CD4-positive, alpha-beta T cell (primary cell): ENCODE data around the gene HPX. TPM values are rescaled to one million over a fixed set of nuclear protein-coding genes. Genes with fewer than 3 reads are reported as not detected.
A peak's percentile ranks its signal among the peaks of the same experiment; 100 is the strongest.

ENCODE experiments used
- ATAC-seq: fragments of 200-7000 bp; cut with Tn5 transposase; one replicate; pipeline ENCODE4 v1.10.0; 2022; ENCODE audit warnings: mild to moderate bottlenecking; ENCODE audit not compliant: poor library complexity
- CTCF ChIA-PET: fragments of 350-600 bp; sonication (Branson Sonifier 250); formaldehyde crosslinking; loops from one replicate; lab custom pipeline; 2021; ENCODE audit warnings: antibody characterized with exemption, inconsistent platforms; lab: Charles Lee
- POLR2A ChIA-PET: fragments of 350-600 bp; sonication (Branson Sonifier 250); formaldehyde crosslinking; loops from one replicate; lab custom pipeline; 2021; ENCODE audit warnings: antibody characterized with exemption, inconsistent platforms; lab: Charles Lee
- DNase-seq, 14 experiments: peaks; one replicate each; pipeline ENCODE4 v3.0.0-alpha.2; 2013 to 2020; ENCODE audit warnings: mixed read lengths in 2 of 14
- H3K27ac ChIP-seq, 2 donors: one replicate each; pipeline versions ENCODE4 v1.5.1 to v1.7.0; 2013; ENCODE audit warnings: low read length in 2 of 2, low read depth in 1 of 2, mild to moderate bottlenecking in 1 of 2
- H3K27me3 ChIP-seq, 2 experiments: 1 replicate in 1 of 2; 2 replicates in 1 of 2; pipeline versions ENCODE4 v1.6.1 to v1.7.0; 2013; ENCODE audit warnings: low read length in 2 of 2, control low read depth in 1 of 2, mild to moderate bottlenecking in 1 of 2, moderate library complexity in 1 of 2; ENCODE audit not compliant: insufficient read depth in 2 of 2, control insufficient read depth in 1 of 2
- H3K36me3 ChIP-seq: one replicate; pipeline ENCODE4 v1.6.1; 2013; ENCODE audit warnings: low read length, control low read depth; ENCODE audit not compliant: insufficient read depth
- H3K4me1 ChIP-seq: one replicate; pipeline ENCODE4 v1.6.1; 2013; ENCODE audit warnings: low read length, control low read depth; ENCODE audit not compliant: insufficient read depth
- H3K4me3 ChIP-seq: one replicate; pipeline ENCODE4 v1.5.1; 2013; ENCODE audit warnings: mild to moderate bottlenecking, low read length, moderate library complexity
- H3K9me3 ChIP-seq, 2 experiments: 1 replicate in 1 of 2; 2 replicates in 1 of 2; pipeline versions ENCODE4 v1.6.1 to v1.7.0; 2013; ENCODE audit warnings: low read length in 2 of 2, mild to moderate bottlenecking in 2 of 2, control low read depth in 1 of 2, moderate library complexity in 1 of 2; ENCODE audit not compliant: control insufficient read depth in 1 of 2, insufficient read depth in 1 of 2
- H3K27ac Mint-ChIP-seq: one replicate; pipeline ENCODE4 v1.8.0; 2020; ENCODE audit warnings: mixed read lengths
- H3K27me3 Mint-ChIP-seq: one replicate; pipeline ENCODE4 v1.8.0; 2021; ENCODE audit warnings: mixed read lengths
- H3K36me3 Mint-ChIP-seq: one replicate; pipeline ENCODE4 v1.8.0; 2021; ENCODE audit warnings: low read depth, mixed read lengths
- H3K4me1 Mint-ChIP-seq: one replicate; pipeline ENCODE4 v1.8.0; 2021; ENCODE audit warnings: low read depth, mixed read lengths
- H3K4me3 Mint-ChIP-seq: one replicate; pipeline ENCODE4 v1.8.0; 2020; ENCODE audit warnings: mild to moderate bottlenecking, mixed read lengths
- H3K9me3 Mint-ChIP-seq: one replicate; pipeline ENCODE4 v1.8.0; 2020; ENCODE audit warnings: mixed read lengths
- CTCF ChIP-seq: fragments of 200-600 bp; IDR thresholded peaks from one replicate; pipeline ENCODE4 v1.8.0; 2022; ENCODE audit warnings: antibody characterized with exemption, mild to moderate bottlenecking
- intact Hi-C, 2 experiments: fragments of 100-400 bp; cut with DNase I in 1 of 2; cut with micrococcal nuclease in 1 of 2; formaldehyde crosslinking; loops; one replicate each; pipeline versions ENCODE4 v1.15.1 to v1.9.0; 2023 to 2025; cut with DNase I, micrococcal nuclease
- polyA plus RNA-seq, 2 donors: library from polyadenylated mRNA; unstranded; fragments of 120-200 nt; gene quantifications; one replicate each; pipeline ENCODE4 v1.2.1, GENCODE V29; 2013
- total RNA-seq, 174 experiments: library from RNA in 2 of 174; stranded (reverse) in 2 of 174; gene quantifications; one replicate each; pipeline ENCODE4 v1.2.3 and lab custom pipeline; 2021 to 2026

HPX gene
- total RNA-seq (under 1 TPM; 0.52 to 0.87 TPM), total RNA-seq (lab: John Stamatoyannopoulos, UW) (0 to 1.8 (median 0.33) reads per million in 172 experiments)
- 0.68 TPM for polyA plus RNA-seq (2013, experiment 1 of 2)
- polyA plus RNA-seq (2013, experiment 2 of 2), result 0.53 TPM

- Histone ChIP-seq H3K36me3 (no peaks in the 10 kb centered on the region), H3K4me3 (no peak within 1 kb of the TSS), H3K9me3 (no peaks in the 10 kb centered on the region), H3K4me1 (peaks cover 33% of the 10 kb centered on the region), H3K27me3 (no peaks in the 10 kb centered on the region), H3K27ac (no peak within 1 kb of the TSS)
- Mint-ChIP-seq H3K9me3 (no peaks in the 10 kb centered on the region), H3K27me3 (no peaks in the 10 kb centered on the region), H3K27ac (no peak within 1 kb of the TSS), H3K4me1 (no peaks in the 10 kb centered on the region), H3K36me3 (no peaks in the 10 kb centered on the region), H3K4me3 (no peak within 1 kb of the TSS)
- TF ChIP-seq CTCF, result no peak
- CTCF ChIA-PET, result interaction anchor here (11.8 kb wide), 1 partner anchor 62 kb away, joined by 230 read pairs; no protein-coding TSS in a partner anchor
- DNase-seq, result no peak
- POLR2A ChIA-PET, result interaction anchor here (1.0 to 1.3 kb wide), 2 partner anchors 39 to 62 kb away, joined by 3 to 11 read pairs; no protein-coding TSS in a partner anchor
- intact Hi-C loops, result no loop called here
- no peak for ATAC-seq
Observed at GRCh38 chr11:6440906-6441358, at the start of gene HPX. Gene HPX, minus strand, starts transcription at chr11:6440987. Its CDS starts 24 bp downstream, at chr11:6440963.

- Mint-ChIP-seq H3K4me1 (peaks cover 21% of the 10 kb centered on the region), H3K4me3 (no peak overlapping the region), H3K27ac (peak overlapping the region; percentile 10), H3K9me3 (no peaks in the 10 kb centered on the region), H3K27me3 (no peaks in the 10 kb centered on the region), H3K36me3 (peaks cover 43% of the 10 kb centered on the region)
- DNase-seq (no peak), ATAC-seq (no peak)
- intact Hi-C loops, result no loop called here
- no peak for TF ChIP-seq CTCF
- no peaks in the 10 kb centered on the region for H3K9me3 ChIP-seq
- CTCF ChIA-PET, result interaction anchor here (1.4 to 1.8 kb wide), 2 partner anchors 46 to 110 kb away, joined by 4 read pairs; no protein-coding TSS in a partner anchor
- POLR2A ChIA-PET, result interaction anchor here (0.7 kb wide), 1 partner anchor 194 kb away, joined by 3 read pairs; the partner anchor contains the start of gene MRPL17
- H3K27ac ChIP-seq, result no peak overlapping the region
- no peaks in the 10 kb centered on the region for H3K4me1 ChIP-seq
- H3K4me3 ChIP-seq, result no peak overlapping the region
- peaks cover 58% of the 10 kb centered on the region for H3K36me3 ChIP-seq
- H3K27me3 ChIP-seq, result no peaks in the 10 kb centered on the region
Observed at GRCh38 chr11:6489306-6489705, 48.5 kb upstream of the HPX start.

- ATAC-seq (no peak), DNase-seq (no peak)
- no peaks in the 10 kb centered on the region for H3K9me3 ChIP-seq
- no peak overlapping the region for H3K27ac ChIP-seq
- ChIA-PET POLR2A (no interaction called here), CTCF (no interaction called here)
- intact Hi-C loops, result no loop called here
- no peak overlapping the region for H3K4me3 ChIP-seq
- peaks cover 57% of the 10 kb centered on the region for H3K36me3 ChIP-seq
- TF ChIP-seq CTCF, result no peak
- Mint-ChIP-seq H3K9me3 (no peaks in the 10 kb centered on the region), H3K36me3 (peaks cover 40% of the 10 kb centered on the region), H3K27me3 (no peaks in the 10 kb centered on the region), H3K4me3 (no peak overlapping the region), H3K27ac (peak overlapping the region; percentile 10), H3K4me1 (peaks cover 17% of the 10 kb centered on the region)
- no peaks in the 10 kb centered on the region for H3K27me3 ChIP-seq
- H3K4me1 ChIP-seq, result no peaks in the 10 kb centered on the region
Observed at GRCh38 chr11:6488821-6489220, 48.0 kb upstream of the HPX start.
